Measurements from ENCODE around the gene CREBL2.
"Not testable (repeated sequence)": the region's sequence is repeated elsewhere in the genome, so short reads cannot be mapped to it uniquely, and the experiment has no call there.

Gene CREBL2, protein sequence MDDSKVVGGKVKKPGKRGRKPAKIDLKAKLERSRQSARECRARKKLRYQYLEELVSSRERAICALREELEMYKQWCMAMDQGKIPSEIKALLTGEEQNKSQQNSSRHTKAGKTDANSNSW

DNA sequence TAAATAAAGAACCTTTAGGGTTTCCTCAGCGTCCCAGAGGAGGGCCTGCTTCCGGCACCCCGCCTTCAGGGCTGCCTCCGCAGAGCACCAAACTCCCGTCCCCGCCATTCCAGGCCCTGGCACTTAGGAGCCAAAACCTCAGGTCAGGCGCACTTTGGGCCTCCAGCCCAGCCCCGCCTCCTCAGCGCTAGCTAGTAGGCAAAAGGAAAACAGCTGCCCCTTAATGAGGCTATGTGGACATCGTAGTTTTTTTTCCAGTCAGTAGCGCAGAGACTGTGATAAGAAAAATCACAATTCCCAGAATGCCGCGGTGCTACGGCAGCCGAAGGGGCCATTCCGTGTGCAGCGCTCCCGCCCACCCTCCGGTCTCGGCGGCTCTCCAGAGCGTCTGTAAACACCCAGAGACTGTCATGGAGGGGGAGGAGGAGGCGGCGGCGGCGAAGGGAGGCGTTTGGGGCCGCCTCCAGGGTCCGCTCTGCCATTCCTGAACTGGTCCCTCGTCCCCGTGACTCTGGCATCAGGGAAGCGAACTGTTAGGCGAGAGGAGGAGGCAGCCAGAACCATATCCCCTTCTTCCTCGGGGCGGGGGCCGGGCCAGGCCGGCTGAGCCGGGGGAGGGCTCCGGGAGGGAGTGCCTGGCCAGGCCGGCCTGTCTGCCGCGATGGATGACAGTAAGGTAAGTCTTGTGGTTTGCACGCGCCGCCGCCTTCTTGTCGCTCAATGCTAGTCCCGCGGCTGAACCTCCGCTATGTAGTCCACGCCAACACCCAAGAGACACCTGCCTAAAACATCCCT is at the start of gene CREBL2:
Gene CREBL2 (plus strand): TSS at position 365 of the 795 bp plus-strand sequence. CDS start 297 bp downstream, at position 662.
- DNase-seq (ENCODE audit: low read depth in 2 of 2): peak; percentile 75 to 83

DNA sequence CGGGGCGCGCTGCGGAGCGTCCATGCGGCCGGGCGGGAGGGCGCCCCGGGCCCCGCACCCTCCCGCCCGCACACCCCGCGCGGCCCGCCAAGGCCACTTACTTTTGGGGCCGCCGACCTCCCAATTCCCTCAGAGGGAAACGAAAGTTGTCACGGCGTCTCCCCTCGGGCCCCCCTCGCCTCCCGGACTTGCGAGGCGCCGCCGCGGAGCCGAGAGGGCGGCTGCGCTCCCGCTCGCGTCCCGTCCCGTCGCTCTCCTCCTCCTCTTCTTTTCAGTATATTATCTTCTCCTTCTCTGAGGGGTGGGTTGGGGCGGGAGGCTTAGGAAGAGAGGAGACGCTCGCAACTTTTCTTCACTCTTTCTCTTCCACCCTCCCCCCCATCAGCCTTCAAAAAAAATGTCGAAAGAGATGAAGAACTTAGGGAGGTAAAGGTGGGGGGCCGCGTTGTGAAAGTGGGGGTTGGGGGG is 49.6 kb upstream of the CREBL2 start:
- DNase-seq (ENCODE audit: low read depth in 2 of 2): no peak

DNA sequence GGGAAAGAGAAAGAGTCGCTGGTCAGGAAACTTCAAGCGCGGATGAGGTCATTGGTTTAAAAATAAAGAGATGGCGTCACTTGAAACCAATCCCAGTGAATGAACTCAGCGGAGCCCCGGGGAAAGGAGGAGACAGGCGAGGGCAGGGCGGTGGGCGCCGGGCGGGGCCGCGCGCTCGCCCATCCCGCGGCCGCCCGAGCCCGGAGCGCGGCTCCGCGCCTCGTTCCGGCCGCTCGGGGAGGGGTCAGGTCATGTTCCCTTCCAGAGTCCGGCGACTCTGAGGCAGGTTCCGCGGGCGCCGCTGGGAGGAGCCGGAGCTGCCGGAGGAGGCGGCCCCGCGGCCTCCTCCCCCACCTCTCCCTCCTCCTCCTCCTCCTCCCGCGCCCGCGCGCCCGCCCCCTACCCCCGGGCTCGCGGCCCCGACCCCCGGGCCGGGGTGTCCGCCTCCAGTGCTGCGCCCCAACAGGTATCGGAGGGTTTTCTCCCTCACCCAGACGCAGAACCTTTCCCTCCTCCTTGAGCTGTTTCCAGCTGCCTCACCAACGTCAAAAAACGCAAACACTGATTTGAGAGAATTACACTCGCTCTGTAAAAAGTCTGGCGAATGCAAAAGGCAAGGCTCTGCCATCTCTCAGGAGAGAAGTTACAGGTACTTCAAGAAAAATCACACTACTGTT is 49.0 kb upstream of the CREBL2 start, which contains the start of gene DUSP16:
Gene DUSP16 (minus strand): TSS at position 279 of the 677 bp plus-strand sequence. CDS start 41,765 bp downstream, outside the sequence.
- peak; percentile 54 to 68 for DNase-seq (ENCODE audit: low read depth in 2 of 2)

DNA sequence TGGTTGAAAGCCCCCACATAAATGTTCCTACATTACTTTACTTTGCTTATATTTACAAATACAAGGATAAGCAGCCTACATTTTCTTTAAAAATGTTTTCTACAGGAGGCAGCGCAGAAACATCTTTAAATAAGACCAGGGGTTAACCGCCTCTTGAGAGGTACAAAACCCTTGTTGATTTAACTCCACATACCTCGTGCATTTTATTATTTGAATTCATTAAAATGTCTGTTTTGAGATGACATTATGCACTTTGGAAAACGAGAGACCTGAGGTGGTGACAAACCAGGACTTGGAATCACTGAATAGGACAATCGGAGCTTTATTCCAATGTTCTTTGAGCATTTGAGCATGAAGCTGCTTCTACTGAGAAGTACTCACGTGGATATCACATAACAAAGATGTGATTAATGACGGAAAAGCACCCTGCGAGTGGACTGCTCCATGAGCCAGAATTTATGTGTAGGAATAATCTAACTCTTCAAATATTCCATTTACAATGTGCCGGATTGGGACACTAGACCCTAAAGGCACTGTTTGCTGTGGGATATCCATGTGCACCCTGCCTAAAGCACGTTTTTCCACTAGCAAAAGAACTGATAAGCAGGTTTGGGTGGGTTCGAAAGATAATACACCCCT is 48.3 kb upstream of the CREBL2 start:
- DNase-seq (ENCODE audit: low read depth in 2 of 2): no peak

DNA sequence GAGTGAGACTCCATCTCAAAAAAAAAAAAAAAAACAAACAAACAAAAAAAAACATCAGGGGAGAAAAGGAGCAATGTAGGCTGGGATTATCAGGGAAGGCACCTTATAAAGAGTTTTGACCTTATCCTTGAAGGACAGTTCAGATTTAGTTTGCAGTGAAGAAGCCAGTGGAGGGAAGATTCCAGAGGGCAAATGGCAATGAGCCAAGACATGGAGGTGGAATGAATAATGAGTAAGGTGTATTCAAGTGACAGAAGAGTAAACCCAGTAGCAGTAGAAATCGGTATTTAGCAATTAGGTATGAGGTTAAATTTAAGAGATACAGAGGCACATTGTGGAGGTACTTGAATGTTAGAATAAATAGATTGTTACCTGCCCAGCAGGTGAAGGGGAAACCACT is 46.8 kb upstream of the CREBL2 start:
- DNase-seq (ENCODE audit: low read depth in 2 of 2): no peak

DNA sequence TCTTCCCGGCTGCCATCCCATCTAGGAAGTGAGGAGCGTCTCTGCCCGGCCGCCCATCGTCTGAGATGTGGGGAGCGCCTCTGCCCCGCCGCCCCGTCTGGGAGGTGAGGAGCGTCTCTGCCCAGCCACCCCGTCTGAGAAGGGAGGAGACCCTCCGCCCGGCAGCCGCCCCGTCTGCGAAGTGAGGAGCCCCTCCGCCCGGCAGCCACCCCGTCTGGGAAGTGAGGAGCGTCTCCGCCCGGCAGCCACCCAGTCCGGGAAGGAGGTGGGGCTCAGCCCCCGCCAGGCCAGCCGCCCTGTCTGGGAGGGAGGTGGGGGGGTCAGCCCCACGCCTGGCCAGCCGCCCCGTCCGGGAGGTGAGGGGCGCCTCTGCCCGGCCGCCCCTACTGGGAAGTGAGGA is 45.7 kb upstream of the CREBL2 start:
- not testable (repeated sequence) for DNase-seq (ENCODE audit: low read depth in 2 of 2)

DNA sequence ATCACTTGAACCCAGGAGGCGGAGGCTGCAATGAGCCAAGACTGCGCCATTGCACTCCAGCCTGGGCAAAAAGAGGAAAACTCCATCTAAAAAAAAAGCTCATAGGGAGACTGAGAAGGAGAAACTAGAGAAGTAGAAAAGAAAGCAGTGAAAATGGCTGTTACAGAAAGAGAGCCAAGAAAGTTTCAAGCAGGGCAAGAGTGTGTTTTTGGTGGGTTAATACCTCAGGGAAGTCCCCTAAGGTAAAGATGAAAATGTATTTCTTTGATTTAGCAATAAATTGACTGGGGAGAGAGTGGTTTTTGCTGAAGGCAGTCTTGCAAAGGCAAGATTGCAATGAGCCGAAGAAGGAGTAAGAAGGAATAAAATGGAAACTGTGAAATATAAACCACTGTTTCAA is 39.0 kb upstream of the CREBL2 start:
- no peak for DNase-seq (ENCODE audit: low read depth in 2 of 2)

DNA sequence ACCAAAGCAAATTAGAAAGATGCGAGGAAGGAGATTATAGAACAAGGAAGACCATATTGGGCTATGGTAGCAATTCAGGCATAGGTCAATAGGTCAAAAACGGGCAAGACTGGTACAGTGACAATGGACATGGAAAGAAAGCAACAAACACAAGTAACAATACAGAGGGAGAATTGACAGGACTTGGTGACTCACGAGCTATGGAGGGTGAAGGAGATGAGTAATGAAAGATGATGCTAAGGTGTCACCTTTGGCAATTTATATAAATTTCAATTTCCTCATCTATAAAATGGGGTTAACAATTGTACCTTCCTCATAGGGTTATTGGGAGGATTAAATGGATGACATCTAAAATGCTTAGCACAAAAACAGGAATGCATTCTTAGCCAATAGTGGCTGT is 33.9 kb upstream of the CREBL2 start:
- DNase-seq (ENCODE audit: low read depth in 2 of 2): no peak

DNA sequence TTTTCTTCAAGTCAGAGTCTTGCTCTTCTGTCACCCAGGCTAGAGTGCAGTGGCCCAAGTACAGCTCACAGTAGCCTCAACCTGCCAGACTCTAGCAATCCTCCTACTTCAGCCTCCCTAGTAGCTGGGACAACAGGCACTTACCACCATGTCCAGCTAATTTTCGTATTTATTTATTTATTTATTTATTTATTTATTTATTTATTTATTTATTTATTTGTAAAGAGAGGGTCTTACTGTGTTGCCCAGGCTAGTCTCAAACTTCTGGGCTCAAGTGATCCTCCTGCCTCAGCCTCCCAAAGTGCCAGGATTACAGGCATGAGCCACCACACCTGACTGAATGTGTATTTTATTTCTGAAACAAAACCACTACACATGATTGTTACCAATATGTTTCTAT is 31.0 kb upstream of the CREBL2 start:
- not testable (repeated sequence) for DNase-seq (ENCODE audit: low read depth in 2 of 2)

DNA sequence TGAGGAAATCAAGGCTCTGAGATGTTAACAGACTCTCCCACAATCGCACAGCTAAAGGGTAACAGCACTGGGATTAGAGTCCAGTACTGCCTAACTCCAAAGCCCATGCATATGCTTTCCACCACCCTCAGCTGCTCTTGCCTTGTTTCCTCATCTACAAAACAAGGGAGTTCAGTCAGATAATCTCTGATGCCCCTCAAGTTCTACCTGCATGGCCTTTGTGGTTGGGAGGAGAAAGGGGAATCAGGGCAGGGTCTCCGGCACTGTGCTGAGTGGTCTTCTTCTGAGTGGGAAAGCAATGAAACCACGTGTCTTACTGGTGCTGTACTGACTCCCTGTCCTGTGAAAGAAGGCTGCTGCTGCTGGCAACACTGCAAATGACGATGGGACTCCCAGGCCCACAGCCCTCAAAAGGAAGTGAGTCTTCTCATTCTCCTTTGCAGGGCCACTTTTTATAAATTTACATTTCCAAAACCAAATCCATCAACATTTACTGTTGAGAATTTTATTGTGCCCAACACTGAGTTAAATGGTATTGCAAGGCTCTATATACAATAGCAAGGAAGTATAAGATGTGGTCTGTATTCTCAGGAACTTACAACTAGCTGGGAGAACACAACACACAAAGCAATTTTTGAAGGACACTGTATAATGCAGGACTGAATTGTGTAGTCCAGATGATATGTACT is 29.3 kb upstream of the CREBL2 start:
- no peak for DNase-seq (ENCODE audit: low read depth in 2 of 2)

DNA sequence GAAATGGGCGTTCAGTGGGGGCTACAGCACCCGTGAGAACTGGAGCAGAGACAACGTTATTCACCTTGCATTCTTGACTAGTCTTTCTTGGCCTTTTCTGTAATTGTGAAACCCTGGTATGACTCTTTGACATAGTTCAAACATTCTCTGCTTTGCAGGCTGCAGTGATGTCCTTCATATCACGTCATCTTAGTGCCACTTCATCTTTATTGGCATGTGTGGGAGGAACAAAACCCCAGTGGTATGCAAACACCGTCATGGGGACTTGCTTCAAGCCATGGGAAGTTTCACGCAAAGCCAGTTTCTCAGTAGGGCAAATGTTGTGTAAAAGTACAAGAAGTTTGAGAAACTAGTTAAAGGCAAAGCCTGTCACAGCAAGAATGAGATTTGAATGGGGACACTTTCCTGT is 28.8 kb upstream of the CREBL2 start:
- DNase-seq (ENCODE audit: low read depth in 2 of 2): peak in 1 of 2 donors; percentile 57

DNA sequence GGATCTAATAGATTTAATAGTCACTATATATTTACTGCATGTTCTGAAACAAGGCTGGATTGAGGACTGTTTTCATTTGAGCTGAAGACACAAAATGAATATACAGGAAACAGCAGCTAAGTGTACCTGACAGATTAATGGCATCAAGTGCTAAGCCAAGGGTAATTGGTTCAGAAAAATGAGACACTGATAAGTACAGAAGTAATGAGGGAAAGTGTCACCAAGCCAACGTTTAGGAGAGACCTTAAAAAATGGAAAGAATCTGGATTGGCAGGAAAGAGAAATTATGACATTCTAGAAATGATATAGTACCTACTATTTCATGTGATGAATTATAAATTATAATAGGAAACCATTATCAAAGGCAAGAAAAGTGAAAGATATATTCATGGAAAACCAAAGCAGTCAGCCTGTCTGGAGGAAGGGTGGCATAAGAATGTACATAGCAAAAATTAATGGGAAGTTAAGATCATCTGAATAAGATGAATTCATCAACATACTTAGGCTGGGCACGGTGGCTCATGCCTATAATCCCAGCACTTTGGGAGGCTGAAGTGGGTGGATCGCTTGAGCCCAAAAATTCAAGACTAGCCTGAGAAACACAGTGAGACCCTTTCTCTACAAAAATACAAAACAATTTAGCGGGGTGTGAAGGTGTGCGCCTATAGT is 28.0 kb upstream of the CREBL2 start:
- no peak for DNase-seq (ENCODE audit: low read depth in 2 of 2)

DNA sequence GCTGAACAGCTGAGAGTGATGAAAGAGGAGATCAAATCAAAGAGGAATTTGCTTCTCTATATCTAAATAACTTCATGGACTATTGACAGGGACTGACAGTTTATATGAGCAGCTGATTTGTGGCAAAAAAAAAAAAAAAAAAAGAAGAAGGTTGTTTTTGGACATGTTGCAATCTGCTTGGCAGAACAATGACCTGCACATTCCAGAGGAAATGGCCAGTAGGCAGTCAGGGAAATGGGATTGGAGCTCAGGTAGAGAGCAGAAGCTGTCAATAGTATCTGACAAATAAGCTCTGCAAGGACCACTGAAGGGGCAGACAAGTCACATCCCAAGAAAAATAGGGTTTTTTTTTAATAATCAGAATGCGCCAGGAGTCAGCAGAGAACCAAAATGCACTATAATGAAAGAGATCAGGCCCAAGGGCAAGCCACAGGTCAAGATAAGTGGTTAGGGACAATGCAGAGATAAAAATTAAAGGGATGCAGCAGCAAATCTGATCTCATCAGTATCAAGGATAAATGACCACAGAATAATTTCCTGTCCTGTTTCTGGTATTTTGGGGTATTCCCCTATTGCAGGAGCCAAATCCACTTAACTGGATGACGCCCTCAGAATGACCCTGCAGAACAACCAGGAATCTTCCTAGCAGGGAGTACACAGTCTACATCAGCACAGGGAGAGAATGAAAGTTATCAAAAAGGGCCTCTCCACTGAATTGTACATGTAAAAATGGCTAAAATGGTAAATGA is 26.4 kb upstream of the CREBL2 start:
- no peak for DNase-seq (ENCODE audit: low read depth in 2 of 2)

DNA sequence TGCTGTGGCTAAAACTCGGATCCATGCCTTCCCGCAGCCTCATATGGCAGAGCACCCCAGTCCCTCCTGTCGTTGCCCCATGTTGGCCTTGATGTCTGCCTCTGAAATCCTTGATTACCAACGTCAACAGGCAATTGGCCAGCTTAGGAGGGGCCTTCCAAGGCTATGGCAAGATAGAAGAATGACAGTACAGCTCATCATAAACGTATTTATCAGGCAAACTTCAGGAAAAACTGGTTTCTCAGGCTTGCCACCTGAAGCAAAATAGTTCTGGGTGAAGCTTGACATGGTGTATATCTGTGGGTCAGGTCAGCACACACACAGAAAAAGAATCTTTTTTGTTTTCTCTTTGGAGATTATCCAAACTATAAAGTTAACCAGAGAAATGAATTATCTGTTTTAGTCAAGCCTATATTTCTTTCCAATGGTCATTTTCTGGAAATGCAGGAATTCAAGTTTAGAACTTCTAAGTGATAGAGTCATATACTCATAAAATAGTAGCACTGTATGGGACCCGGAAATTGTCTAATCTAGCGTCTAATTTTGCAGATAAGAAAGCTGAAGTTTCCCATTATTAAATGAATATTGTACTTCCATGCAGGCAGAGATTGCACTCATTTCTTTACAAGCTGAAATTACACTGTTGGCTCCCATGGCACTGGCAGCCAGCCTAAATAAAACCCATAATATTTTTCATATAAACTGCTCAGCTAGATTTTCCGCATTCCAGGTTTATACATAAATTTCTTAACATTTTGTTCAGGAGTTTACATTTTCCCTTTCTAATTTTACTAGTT is 24.6 kb upstream of the CREBL2 start:
- no peak for DNase-seq (ENCODE audit: low read depth in 2 of 2)

DNA sequence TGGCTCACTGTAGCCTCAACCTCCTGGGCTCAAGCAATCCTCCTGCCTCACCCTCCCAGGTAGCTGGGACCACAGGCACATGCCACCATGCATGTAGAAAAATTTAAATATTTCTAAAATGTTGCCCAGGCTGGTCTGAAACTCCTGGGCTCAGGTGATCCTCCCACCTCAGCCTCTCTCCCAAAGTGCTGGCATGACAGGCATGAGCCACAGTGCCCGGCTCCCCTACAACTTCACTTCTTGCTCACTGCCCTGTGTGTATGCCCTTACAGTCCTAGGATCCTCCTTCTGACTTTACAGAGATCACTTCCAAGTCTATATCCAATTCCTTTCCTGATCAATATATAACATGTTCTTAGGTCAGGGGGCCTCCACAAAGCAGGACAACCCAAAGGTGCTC is 23.8 kb upstream of the CREBL2 start:
- DNase-seq (ENCODE audit: low read depth in 2 of 2): no peak

DNA sequence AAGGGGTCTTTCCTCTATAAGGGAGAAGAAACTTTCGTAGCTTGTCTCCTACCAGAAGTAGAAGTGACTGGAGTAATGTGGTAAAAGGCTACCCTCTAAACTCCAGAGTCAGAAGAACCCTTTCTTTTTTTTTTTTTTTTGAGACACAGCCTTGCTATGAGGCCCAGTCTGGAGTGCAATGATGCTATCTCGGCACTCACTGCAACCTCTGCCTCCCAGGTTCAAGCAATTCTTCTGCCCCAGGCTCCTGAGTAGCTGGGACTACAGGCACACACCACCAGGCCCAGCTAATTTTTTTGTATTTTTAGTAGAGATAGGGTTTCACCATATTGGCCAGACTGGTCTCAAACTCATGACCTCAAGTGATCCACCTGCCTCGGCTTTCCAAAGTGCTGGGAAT is 23.2 kb upstream of the CREBL2 start:
- DNase-seq (ENCODE audit: low read depth in 2 of 2): not testable (repeated sequence)

DNA sequence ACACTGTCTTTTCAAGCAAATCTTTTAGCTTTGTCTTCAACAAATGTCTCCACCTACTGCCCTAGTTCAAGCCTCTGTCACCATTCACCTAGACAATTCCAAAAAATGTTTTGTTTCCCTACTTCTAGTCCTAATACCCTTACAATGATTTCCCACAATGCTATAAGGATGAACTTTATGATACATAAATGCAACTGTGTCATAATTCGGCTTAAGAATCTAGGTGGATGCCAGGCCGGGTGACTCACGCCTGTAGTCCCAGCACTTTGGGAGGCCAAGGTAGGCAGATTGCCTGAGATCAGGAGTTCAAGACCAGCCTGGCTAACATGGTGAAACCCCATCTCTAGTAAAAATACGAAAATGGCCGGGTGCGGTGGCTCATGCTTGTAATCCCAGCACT is 20.7 kb upstream of the CREBL2 start:
- no peak for DNase-seq (ENCODE audit: low read depth in 2 of 2)

DNA sequence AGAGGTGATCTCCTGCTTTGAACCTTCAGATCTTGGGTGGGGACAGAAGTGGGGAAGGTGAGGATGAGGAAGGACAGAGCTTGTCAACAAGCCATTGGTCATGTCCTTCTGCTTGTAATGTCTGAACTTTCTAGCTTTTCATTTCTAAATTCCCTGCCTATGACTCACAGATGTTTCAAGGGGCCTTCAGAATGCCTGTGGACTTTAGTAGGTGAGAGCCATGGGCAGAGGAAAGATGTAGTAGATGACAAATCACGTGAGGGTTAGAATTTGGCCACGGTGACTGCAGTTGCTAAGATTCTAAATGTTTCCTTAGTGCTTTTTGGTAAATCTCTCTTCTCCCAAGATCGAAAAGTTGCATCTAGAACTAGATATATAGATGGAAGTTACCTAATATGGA is 18.7 kb upstream of the CREBL2 start:
- DNase-seq (ENCODE audit: low read depth in 2 of 2): no peak

DNA sequence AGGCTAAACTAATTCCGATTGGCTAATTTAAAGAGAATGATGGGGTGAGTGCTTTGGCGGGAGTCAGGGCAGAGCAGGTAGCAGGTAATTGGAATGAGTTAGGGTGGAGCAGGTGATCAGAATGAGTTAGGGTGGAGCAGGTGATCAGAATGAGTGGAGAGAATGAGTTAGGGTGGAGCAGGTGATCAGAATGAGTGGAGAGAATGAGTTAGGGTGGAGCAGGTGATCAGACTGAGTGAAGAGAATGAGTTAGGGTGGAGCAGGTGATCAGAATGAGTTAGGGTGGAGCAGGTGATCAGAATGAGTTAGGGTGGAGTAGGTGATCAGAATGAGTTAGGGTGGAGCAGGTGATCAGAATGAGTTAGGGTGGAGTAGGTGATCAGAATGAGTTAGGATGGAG is 15.7 kb upstream of the CREBL2 start:
- DNase-seq (ENCODE audit: low read depth in 2 of 2): not testable (repeated sequence)

DNA sequence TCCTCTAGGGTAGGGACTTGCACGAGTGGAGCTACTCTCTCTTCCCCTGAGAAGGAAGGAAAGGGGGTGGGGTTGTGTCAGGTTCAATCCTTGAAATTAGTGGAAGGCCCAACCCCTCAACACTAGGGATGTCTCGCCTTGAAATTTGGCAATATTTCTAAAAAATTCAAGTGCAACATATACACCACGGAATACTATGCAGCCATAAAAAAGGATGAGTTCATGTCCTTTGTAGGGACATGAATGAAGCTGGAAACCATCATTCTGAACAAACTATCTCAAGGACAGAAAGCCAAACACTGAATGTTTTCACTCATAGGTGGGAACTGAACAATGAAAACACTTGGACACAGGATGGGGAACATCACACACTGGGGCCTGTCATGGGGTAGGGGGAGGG is 15.1 kb upstream of the CREBL2 start:
- DNase-seq (ENCODE audit: low read depth in 2 of 2): not testable (repeated sequence)

Data from stimulated activated CD4-positive, alpha-beta T cell treated with anti-CD3 and anti-CD28 coated beads, Interleukin-4, amount 100 ng/mL, for 48 hours (primary cell).